Left ventricle myocardium superior (tissue), 1 donor: Measurements from ENCODE around the gene CTRL. TPM values are rescaled to one million over a fixed set of nuclear protein-coding genes. Genes with fewer than 3 reads are reported as not detected.

ENCODE experiments used
- ATAC-seq: fragments of 200-7000 bp; cut with Tn5 transposase; one replicate; pipeline ENCODE4 v1.9.1; 2020; ENCODE audit warnings: mild to moderate bottlenecking, moderate library complexity
- DNase-seq: peaks from one replicate; pipeline ENCODE4 v3.0.0-alpha.2; 2020
- intact Hi-C: fragments of 100-400 bp; cut with micrococcal nuclease; formaldehyde crosslinking; loops from one replicate; pipeline ENCODE4 v1.11.0; 2022
- total RNA-seq: library from RNA; stranded (reverse); fragmentation: NEBNext Ultra II Directional; extraction: Animal tissue kit (Norgen Biotek cat#: 25700); gene quantifications from one replicate; pipeline ENCODE4 v1.2.1, GENCODE V29; 2021
- donor health status: DM: no; HTN: yes; CAD: no; lungs with severe emphysema.

CTRL gene
- total RNA-seq, 1 donor from 2014 or later, result 0.37 TPM

GRCh38 chr16:67910158-67910557, 21.5 kb downstream of the CTRL start:
- ATAC-seq, result no peak
- DNase-seq, result no peak
- intact Hi-C loops, result no loop called here

GRCh38 chr16:67909056-67909742, 22.5 kb downstream of the CTRL start:
- peak; percentile 14 for ATAC-seq
- intact Hi-C loops, result no loop called here
- no peak for DNase-seq

GRCh38 chr16:67907397-67908180, 24.1 kb downstream of the CTRL start:
- DNase-seq (no peak), ATAC-seq (no peak)
- intact Hi-C loops, result no loop called here

GRCh38 chr16:67902831-67903230, 28.8 kb downstream of the CTRL start:
- ATAC-seq (no peak), DNase-seq (no peak)
- intact Hi-C loops, result no loop called here

- intact Hi-C loops, result no loop called here
- no peak for DNase-seq
- no peak for ATAC-seq
Measured at GRCh38 chr16:67901734-67902133, 29.9 kb downstream of the CTRL start.

GRCh38 chr16:67897231-67897630, 34.4 kb downstream of the CTRL start:
- ATAC-seq (no peak), DNase-seq (no peak)
- intact Hi-C loops, result no loop called here

GRCh38 chr16:67893743-67894399, 37.8 kb downstream of the CTRL start:
- no peak for ATAC-seq
- intact Hi-C loops, result no loop called here
- no peak for DNase-seq

GRCh38 chr16:67892899-67893742, 38.5 kb downstream of the CTRL start, which contains the start of gene PSKH1:
PSKH1 (plus strand) TSS chr16:67893254; CDS start chr16:67908750, 15,496 bp downstream.
- peak; percentile 98 for DNase-seq
- ATAC-seq, result peak; percentile 98
- intact Hi-C loops, result no loop called here

- intact Hi-C loops, result no loop called here
- ATAC-seq (no peak), DNase-seq (no peak)
Measured at GRCh38 chr16:67892375-67892774, 39.3 kb downstream of the CTRL start.

GRCh38 chr16:67888331-67888730, 43.3 kb downstream of the CTRL start:
- ATAC-seq, result no peak
- DNase-seq, result no peak
- intact Hi-C loops, result no loop called here

GRCh38 chr16:67886387-67886786, 45.3 kb downstream of the CTRL start:
- DNase-seq, result no peak
- intact Hi-C loops, result no loop called here
- ATAC-seq, result no peak

- DNase-seq, result no peak
- intact Hi-C loops, result no loop called here
- no peak for ATAC-seq
Measured at GRCh38 chr16:67885976-67886375, 45.7 kb downstream of the CTRL start.

GRCh38 chr16:67885545-67885944, 46.1 kb downstream of the CTRL start:
- DNase-seq, result no peak
- no peak for ATAC-seq
- intact Hi-C loops, result no loop called here

GRCh38 chr16:67884684-67885083, 47.0 kb downstream of the CTRL start, which contains the start of gene NRN1L:
NRN1L (plus strand) TSS chr16:67884885; CDS start chr16:67884904, 19 bp downstream.
- peak; percentile 94 for DNase-seq
- ATAC-seq, result peak; percentile 74
- intact Hi-C loops, result no loop called here

GRCh38 chr16:67883872-67884261, 47.8 kb downstream of the CTRL start:
- intact Hi-C loops, result no loop called here
- peak; percentile 26 for ATAC-seq
- peak; percentile 79 for DNase-seq

GRCh38 chr16:67883146-67883871, 48.4 kb downstream of the CTRL start:
- no peak for ATAC-seq
- no peak for DNase-seq
- intact Hi-C loops, result no loop called here

GRCh38 chr16:67882374-67883145, 49.1 kb downstream of the CTRL start:
- ATAC-seq (peak; percentile 79), DNase-seq (peak; percentile 80)
- intact Hi-C loops, result no loop called here
